Kidney (tissue), 14 donors: ENCODE data around the gene ZC3H14. TPM values are rescaled to one million over a fixed set of nuclear protein-coding genes. Genes with fewer than 3 reads are reported as not detected.
A peak's percentile ranks its signal among the peaks of the same experiment; 100 is the strongest.

Experiments used
- DNase-seq, 5 donors: peaks; one replicate each; pipeline ENCODE4 v3.0.0-alpha.2; 2013 to 2020
- FAIRE-seq: peaks from 2 replicates; lab custom pipeline; 2012; peaks lifted over from hg19 to GRCh38; lab: Jason Lieb, UNC
- H3K27ac ChIP-seq, 2 donors: one replicate each; pipeline ENCODE4 v1.7.0; 2013; ENCODE audit warnings: low read depth in 2 of 2, low read length in 2 of 2, inconsistent platforms in 1 of 2
- H3K27me3 ChIP-seq: one replicate; pipeline ENCODE4 v1.7.1; 2013; ENCODE audit warnings: low read length, inconsistent platforms; ENCODE audit not compliant: control insufficient read depth, insufficient read depth
- H3K36me3 ChIP-seq, 3 donors: one replicate each; pipeline versions ENCODE4 v1.7.0 to v1.7.1; 2013; ENCODE audit warnings: low read length in 3 of 3, control low read depth in 1 of 3, inconsistent platforms in 1 of 3; ENCODE audit not compliant: insufficient read depth in 3 of 3, control insufficient read depth in 2 of 3
- H3K4me1 ChIP-seq, 3 donors: one replicate each; pipeline versions ENCODE4 v1.7.0 to v1.7.1; 2013; ENCODE audit warnings: low read length in 3 of 3, inconsistent platforms in 1 of 3, low read depth in 1 of 3; ENCODE audit not compliant: control insufficient read depth in 2 of 3, insufficient read depth in 2 of 3
- H3K4me3 ChIP-seq, 3 donors: one replicate each; pipeline versions ENCODE4 v1.7.0 to v1.8.1; 2013; ENCODE audit warnings: low read length in 3 of 3, control low read depth in 1 of 3, inconsistent platforms in 1 of 3
- H3K9ac ChIP-seq, 3 donors: one replicate each; pipeline versions ENCODE4 v1.7.0 to v1.7.1; 2013; ENCODE audit warnings: low read length in 3 of 3, control low read depth in 1 of 3, inconsistent platforms in 1 of 3
- H3K9me3 ChIP-seq, 3 donors: one replicate each; pipeline versions ENCODE4 v1.7.0 to v1.7.1; 2013; ENCODE audit warnings: low read length in 3 of 3, control low read depth in 1 of 3, inconsistent platforms in 1 of 3; ENCODE audit not compliant: control insufficient read depth in 2 of 3, insufficient read depth in 1 of 3
- CTCF ChIP-seq: IDR thresholded peaks from 3 replicates; pipeline ENCODE4 v1.5.1; 2012; ENCODE audit warnings: mild to moderate bottlenecking, moderate library complexity, borderline replicate concordance; ENCODE audit not compliant: insufficient read depth; ENCODE audit errors: extremely low read depth
- intact Hi-C: fragments of 100-400 bp; cut with DNase I; formaldehyde crosslinking; loops from one replicate; pipeline ENCODE4 v1.11.1; 2022
- polyA plus RNA-seq: library from polyadenylated mRNA; stranded (reverse); fragments of 350-450 nt; fragmentation: Illumina TruSeq; extraction: RNeasy Lipid Tissue Mini Kit (QIAGEN cat#74804); gene quantifications from one replicate; pipeline ENCODE4 v1.2.3, GENCODE V29; 2014; ENCODE audit warnings: low read depth, low replicate concordance; ENCODE audit not compliant: insufficient read depth
- total RNA-seq: library from RNA; stranded (reverse); fragmentation: NEBNext Ultra II Directional; extraction: Animal tissue kit (Norgen Biotek cat#: 25700); gene quantifications from one replicate; pipeline ENCODE4 v1.2.1, GENCODE V29; 2021
- donor health status: control.
- donor health status: control.
- donor health status: control.
- donor health status: control.
- donor health status: control.
- donor health status: DM: yes; HTN: yes; CAD: no.
- donor health status: Normal renal cell carcinoma (clear cell type).

The ZC3H14 gene
- total and polyA plus RNA-seq, 2 donors from 2014 or later = 27.7 to 49.7 TPM

GRCh38 chr14:88547386-88547780 is 15.5 kb upstream of the ZC3H14 start:
- no peaks in the 10 kb centered on the region for H3K9me3 ChIP-seq
- no peak overlapping the region for H3K27ac ChIP-seq
- H3K9ac ChIP-seq = no peak overlapping the region
- peaks cover 0 to 8% (median 4%) of the 10 kb centered on the region in 3 donors for H3K4me1 ChIP-seq
- peaks cover 2 to 16% (median 3%) of the 10 kb centered on the region in 3 donors for H3K36me3 ChIP-seq
- no peaks in the 10 kb centered on the region for H3K27me3 ChIP-seq
- no peak overlapping the region for H3K4me3 ChIP-seq
- intact Hi-C loops = no loop called here
- no peak for FAIRE-seq
- DNase-seq = no peak
- TF ChIP-seq CTCF = no peak

- Histone ChIP-seq H3K4me1 (peaks cover 0 to 9% (median 4%) of the 10 kb centered on the region in 3 donors), H3K27ac (no peak overlapping the region), H3K27me3 (no peaks in the 10 kb centered on the region), H3K4me3 (no peak overlapping the region), H3K9ac (no peak overlapping the region), H3K9me3 (no peaks in the 10 kb centered on the region), H3K36me3 (peaks cover 2 to 16% (median 3%) of the 10 kb centered on the region in 3 donors)
- TF ChIP-seq CTCF = no peak
- intact Hi-C loops = no loop called here
- no peak for FAIRE-seq
- no peak for DNase-seq
Measured at GRCh38 chr14:88550078-88550477, 12.8 kb upstream of the ZC3H14 start.

- Histone ChIP-seq H3K27ac (peak overlapping the region; percentile 65 to 79), H3K4me3 (peak overlapping the region; percentile 67 to 84 (median 82)), H3K36me3 (peaks cover 2 to 16% (median 3%) of the 10 kb centered on the region in 3 donors), H3K9me3 (no peaks in the 10 kb centered on the region), H3K4me1 (peaks cover 3 to 14% (median 7%) of the 10 kb centered on the region in 3 donors), H3K27me3 (no peaks in the 10 kb centered on the region), H3K9ac (peak overlapping the region; percentile 70 to 77 (median 70))
- intact Hi-C loops = no loop called here
- TF ChIP-seq CTCF = peak; percentile 57
- DNase-seq = peak; percentile 87 to 95 (median 92)
- FAIRE-seq = no peak
Measured at GRCh38 chr14:88551094-88551870, 11.6 kb upstream of the ZC3H14 start.
